Sigmoid colon (tissue), 3 donors: ENCODE data around the gene TUBD1.

ENCODE experiments used
- CTCF ChIP-seq, 4 experiments: fragments of 450-650 bp in 3 of 4; fragments of 200-600 bp in 1 of 4; IDR thresholded peaks; one replicate each; pipeline ENCODE4 v1.5.1; 2016 to 2019; ENCODE audit warnings: antibody characterized with exemption in 4 of 4, mild to moderate bottlenecking in 3 of 4, moderate library complexity in 2 of 4
- POLR2A ChIP-seq, 2 donors: fragments of 450-650 bp; IDR thresholded peaks; one replicate each; pipeline ENCODE4 v1.6.1; 2016; ENCODE audit warnings: antibody characterized with exemption in 2 of 2, mild to moderate bottlenecking in 2 of 2, moderate library complexity in 2 of 2

- no peak for TF ChIP-seq CTCF (IDR thresholded peaks at IDR 0.05)
- TF ChIP-seq POLR2A (IDR thresholded peaks at IDR 0.05): no peak
These were observed 4.5 kb downstream of the TUBD1 start for GRCh38 chr17:59888145-59888750.
